Measurements from ENCODE around the gene PARN.

DNA sequence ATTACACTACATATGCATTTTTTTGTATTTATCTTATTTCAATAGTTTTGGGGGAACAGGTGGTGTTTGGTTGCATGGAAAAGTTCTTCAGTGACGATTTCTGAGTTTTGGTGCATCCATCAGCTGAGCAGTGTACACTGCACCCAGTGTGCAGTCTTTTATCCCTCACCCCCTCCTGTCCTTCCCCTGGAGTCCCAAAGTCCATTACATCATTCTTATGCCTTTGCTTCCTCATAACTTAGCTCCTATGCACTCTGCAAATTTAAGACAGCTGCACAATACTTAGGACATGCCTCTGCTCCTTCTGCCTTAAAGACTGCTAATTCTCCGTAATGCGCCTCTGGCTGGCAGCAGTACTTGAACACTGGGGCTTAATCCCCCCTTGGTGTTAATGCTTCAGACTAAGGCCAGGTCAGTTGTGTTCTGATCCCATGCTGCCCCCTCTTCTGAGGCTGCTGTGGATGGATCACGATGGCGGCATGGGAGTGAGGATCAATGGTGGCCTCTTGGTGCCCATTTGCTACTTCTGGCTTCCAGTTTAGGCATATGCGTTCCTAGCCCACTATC lies 146.2 kb downstream of the PARN start:
- no peak for TF ChIP-seq SPI1 (IDR thresholded peaks at IDR 0.05; ENCODE audit: low read depth, low read length)
- TF ChIP-seq POLR2AphosphoS5 (IDR thresholded peaks at IDR 0.05; ENCODE audit: low read depth, low read length), result no peak
